GM12878 (cell line): Measurements from ENCODE around the gene AGTPBP1. TPM values are rescaled to one million over a fixed set of nuclear protein-coding genes. Genes with fewer than 3 reads are reported as not detected.

Experiments
- EED ChIP-seq: sonication (generic); IDR thresholded peaks from 2 replicates; pipeline ENCODE4 v1.6.1; 2016; ENCODE audit warnings: antibody characterized with exemption, low read depth
- EP300 ChIP-seq, 2 experiments: fragments of 150-350 bp in 1 of 2; IDR thresholded peaks; 2 replicates each; pipeline ENCODE4 v1.6.1; 2011 to 2012; ENCODE audit warnings: low read depth in 2 of 2, low read length in 2 of 2, borderline replicate concordance in 1 of 2, improper control_type of control experiment in 1 of 2, inconsistent platforms in 1 of 2; ENCODE audit not compliant: control insufficient read depth in 1 of 2
- HSF1 ChIP-seq: fragments of 150-350 bp; IDR thresholded peaks from 2 replicates; pipeline ENCODE4 v1.6.1; 2014; ENCODE audit warnings: mild to moderate bottlenecking, low read depth, low read length
- MEF2A ChIP-seq: IDR thresholded peaks from 2 replicates; pipeline ENCODE4 v1.6.1; 2011; ENCODE audit warnings: low read depth, mild to moderate bottlenecking, low read length, moderate library complexity; ENCODE audit not compliant: insufficient read depth
- MYB ChIP-seq: fragments of 150-350 bp; IDR thresholded peaks from 2 replicates; pipeline ENCODE4 v1.6.1; 2014; ENCODE audit warnings: mild to moderate bottlenecking, low read depth, low read length, borderline replicate concordance
- NR2C1 ChIP-seq: fragments of 450-650 bp; IDR thresholded peaks from 2 replicates; pipeline ENCODE4 v1.6.1; 2017; ENCODE audit warnings: antibody characterized with exemption, mild to moderate bottlenecking, moderate library complexity
- NR2C2 ChIP-seq: IDR thresholded peaks from 2 replicates; pipeline ENCODE4 v1.6.1; 2011; ENCODE audit warnings: borderline replicate concordance, low read depth; ENCODE audit not compliant: control insufficient read depth, insufficient read length
- STAT1 ChIP-seq: fragments of 450-650 bp; conservative IDR thresholded peaks from 2 replicates; pipeline ENCODE4 v1.6.1; 2014; ENCODE audit warnings: antibody characterized with exemption, mild to moderate bottlenecking
- TCF3 ChIP-seq: IDR thresholded peaks from 2 replicates; pipeline ENCODE4 v1.6.1; 2012; ENCODE audit warnings: low read depth, mild to moderate bottlenecking, low read length, borderline replicate concordance; ENCODE audit not compliant: insufficient read depth
- ZBTB33 ChIP-seq: fragments of 450-650 bp; IDR thresholded peaks from 2 replicates; pipeline ENCODE4 v1.6.1; 2017; ENCODE audit warnings: mild to moderate bottlenecking
- ZNF24 ChIP-seq: fragments of 450-650 bp; IDR thresholded peaks from 2 replicates; pipeline ENCODE4 v1.6.1; 2017; ENCODE audit warnings: antibody characterized with exemption, mild to moderate bottlenecking
- ZNF384 ChIP-seq: IDR thresholded peaks from 2 replicates; pipeline ENCODE4 v1.6.1; 2012; ENCODE audit warnings: low read depth, mild to moderate bottlenecking, low read length, improper control_type of control experiment, borderline replicate concordance
- polyA plus RNA-seq, 11 experiments: library from polyadenylated mRNA; depleted of rRNA in 4 of 11; unstranded in 6 of 11; stranded (reverse) in 5 of 11; fragments of >200 nt; fragmentation: Nextera tagmentation in 4 of 11; fragmentation: Illumina TruSeq in 1 of 11; extraction: Ambion mirVana in 4 of 11; extraction: Trizol in 1 of 11; gene quantifications; 1 replicate in 1 of 11; 2 replicates in 10 of 11; pipeline versions ENCODE4 v1.2.1 to v1.2.3, GENCODE V29; 2011 to 2016; ENCODE audit warnings: inconsistent platforms in 2 of 11, missing spikeins in 2 of 11, low read depth in 1 of 11
- total RNA-seq, 4 experiments: library from RNA; depleted of rRNA in 3 of 4; stranded (reverse); fragments of >200 nt in 3 of 4; fragmentation: Illumina TruSeq in 1 of 4; extraction: Trizol in 1 of 4; gene quantifications; 2 replicates each; pipeline versions ENCODE4 v1.2.1 to v1.2.3, GENCODE V29; 2013 to 2021
- TF ChIP-seq, protein P1 (sequence below): fragments of 450-650 bp; IDR thresholded peaks from 2 replicates; pipeline ENCODE4 v1.6.1; 2017; ENCODE audit warnings: antibody characterized with exemption, mild to moderate bottlenecking, moderate library complexity
- TF ChIP-seq, protein P2 (sequence below): fragments of 450-650 bp; IDR thresholded peaks from 2 replicates; pipeline ENCODE4 v1.6.1; 2017; ENCODE audit warnings: mild to moderate bottlenecking, moderate library complexity

AGTPBP1 gene
- total and polyA plus RNA-seq, 10 of the 15 experiments (the other 5 are each of a cell fraction or from before 2014, with no cell fraction given), result 6.1 to 35.2 (median 20.0) TPM

DNA sequence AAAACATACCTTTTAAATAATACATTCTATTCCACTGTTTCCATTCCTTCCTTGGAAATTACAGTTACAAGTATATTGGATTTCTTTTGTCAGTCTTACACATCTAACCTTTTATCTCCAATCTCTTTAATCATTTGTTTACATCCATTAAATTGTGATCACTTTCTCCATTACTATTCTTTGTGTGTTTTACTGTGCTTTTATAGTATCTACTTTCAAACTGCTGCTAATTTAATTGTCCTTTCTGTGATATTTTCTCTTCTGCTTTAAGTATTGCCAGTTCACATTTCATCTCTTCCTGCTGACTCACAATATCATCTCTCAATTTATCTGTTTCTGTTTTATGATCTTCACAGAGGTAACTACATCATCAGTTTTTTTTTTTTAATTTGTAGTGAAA is 39.6 kb downstream of the AGTPBP1 start (continued):
- no peak for TF ChIP-seq ZBTB33
- TF ChIP-seq HSF1, result no peak
- no peak for TF ChIP-seq TCF3
- TF ChIP-seq NR2C1, result no peak
- no peak for TF ChIP-seq NR2C2
- TF ChIP-seq STAT1, result no peak
- TF ChIP-seq, protein P1, sequence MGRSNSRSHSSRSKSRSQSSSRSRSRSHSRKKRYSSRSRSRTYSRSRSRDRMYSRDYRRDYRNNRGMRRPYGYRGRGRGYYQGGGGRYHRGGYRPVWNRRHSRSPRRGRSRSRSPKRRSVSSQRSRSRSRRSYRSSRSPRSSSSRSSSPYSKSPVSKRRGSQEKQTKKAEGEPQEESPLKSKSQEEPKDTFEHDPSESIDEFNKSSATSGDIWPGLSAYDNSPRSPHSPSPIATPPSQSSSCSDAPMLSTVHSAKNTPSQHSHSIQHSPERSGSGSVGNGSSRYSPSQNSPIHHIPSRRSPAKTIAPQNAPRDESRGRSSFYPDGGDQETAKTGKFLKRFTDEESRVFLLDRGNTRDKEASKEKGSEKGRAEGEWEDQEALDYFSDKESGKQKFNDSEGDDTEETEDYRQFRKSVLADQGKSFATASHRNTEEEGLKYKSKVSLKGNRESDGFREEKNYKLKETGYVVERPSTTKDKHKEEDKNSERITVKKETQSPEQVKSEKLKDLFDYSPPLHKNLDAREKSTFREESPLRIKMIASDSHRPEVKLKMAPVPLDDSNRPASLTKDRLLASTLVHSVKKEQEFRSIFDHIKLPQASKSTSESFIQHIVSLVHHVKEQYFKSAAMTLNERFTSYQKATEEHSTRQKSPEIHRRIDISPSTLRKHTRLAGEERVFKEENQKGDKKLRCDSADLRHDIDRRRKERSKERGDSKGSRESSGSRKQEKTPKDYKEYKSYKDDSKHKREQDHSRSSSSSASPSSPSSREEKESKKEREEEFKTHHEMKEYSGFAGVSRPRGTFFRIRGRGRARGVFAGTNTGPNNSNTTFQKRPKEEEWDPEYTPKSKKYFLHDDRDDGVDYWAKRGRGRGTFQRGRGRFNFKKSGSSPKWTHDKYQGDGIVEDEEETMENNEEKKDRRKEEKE, result no peak
- no peak for TF ChIP-seq MYB
- TF ChIP-seq ZNF384, result no peak
- no peak for TF ChIP-seq EED
- TF ChIP-seq MEF2A, result no peak
- TF ChIP-seq ZNF24, result no peak
- TF ChIP-seq, protein P2, sequence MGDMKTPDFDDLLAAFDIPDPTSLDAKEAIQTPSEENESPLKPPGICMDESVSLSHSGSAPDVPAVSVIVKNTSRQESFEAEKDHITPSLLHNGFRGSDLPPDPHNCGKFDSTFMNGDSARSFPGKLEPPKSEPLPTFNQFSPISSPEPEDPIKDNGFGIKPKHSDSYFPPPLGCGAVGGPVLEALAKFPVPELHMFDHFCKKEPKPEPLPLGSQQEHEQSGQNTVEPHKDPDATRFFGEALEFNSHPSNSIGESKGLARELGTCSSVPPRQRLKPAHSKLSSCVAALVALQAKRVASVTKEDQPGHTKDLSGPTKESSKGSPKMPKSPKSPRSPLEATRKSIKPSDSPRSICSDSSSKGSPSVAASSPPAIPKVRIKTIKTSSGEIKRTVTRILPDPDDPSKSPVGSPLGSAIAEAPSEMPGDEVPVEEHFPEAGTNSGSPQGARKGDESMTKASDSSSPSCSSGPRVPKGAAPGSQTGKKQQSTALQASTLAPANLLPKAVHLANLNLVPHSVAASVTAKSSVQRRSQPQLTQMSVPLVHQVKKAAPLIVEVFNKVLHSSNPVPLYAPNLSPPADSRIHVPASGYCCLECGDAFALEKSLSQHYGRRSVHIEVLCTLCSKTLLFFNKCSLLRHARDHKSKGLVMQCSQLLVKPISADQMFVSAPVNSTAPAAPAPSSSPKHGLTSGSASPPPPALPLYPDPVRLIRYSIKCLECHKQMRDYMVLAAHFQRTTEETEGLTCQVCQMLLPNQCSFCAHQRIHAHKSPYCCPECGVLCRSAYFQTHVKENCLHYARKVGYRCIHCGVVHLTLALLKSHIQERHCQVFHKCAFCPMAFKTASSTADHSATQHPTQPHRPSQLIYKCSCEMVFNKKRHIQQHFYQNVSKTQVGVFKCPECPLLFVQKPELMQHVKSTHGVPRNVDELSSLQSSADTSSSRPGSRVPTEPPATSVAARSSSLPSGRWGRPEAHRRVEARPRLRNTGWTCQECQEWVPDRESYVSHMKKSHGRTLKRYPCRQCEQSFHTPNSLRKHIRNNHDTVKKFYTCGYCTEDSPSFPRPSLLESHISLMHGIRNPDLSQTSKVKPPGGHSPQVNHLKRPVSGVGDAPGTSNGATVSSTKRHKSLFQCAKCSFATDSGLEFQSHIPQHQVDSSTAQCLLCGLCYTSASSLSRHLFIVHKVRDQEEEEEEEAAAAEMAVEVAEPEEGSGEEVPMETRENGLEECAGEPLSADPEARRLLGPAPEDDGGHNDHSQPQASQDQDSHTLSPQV, result no peak
- no peak for TF ChIP-seq EP300 (IDR thresholded peaks at IDR 0.05; ENCODE audit: borderline replicate concordance in 1 of 2, control insufficient read depth in 1 of 2, low read depth in 2 of 2, low read length in 2 of 2)
